Measurements from ENCODE around the gene NACC1. TPM values are rescaled to one million over a fixed set of nuclear protein-coding genes. Genes with fewer than 3 reads are reported as not detected.

NACC1 gene
- total and polyA plus RNA-seq, 8 donors: 6.9 to 122 (median 23.4) TPM

GRCh38 chr19:13100031-13100588, 18.0 kb upstream of the NACC1 start:
- Histone ChIP-seq H3K4me1 (peaks cover 56 to 97% (median 81%) of the 10 kb centered on the region in 4 donors), H3K27me3 (peaks cover 0 to 6% (median 0%) of the 10 kb centered on the region in 3 donors), H3K4me3 (peak overlapping the region in 3 of 4 donors; percentile 40 to 46 (median 44)), H3K36me3 (peaks cover 0 to 12% (median 9%) of the 10 kb centered on the region in 4 donors), H3K27ac (peak overlapping the region; percentile 79 to 96 (median 86)), H3K9me3 (no peaks in the 10 kb centered on the region)
- TF ChIP-seq EP300 (IDR thresholded peaks at IDR 0.05): no peak
- TF ChIP-seq POLR2A (IDR thresholded peaks at IDR 0.05): no peak
- TF ChIP-seq CTCF (IDR thresholded peaks at IDR 0.05): no peak
- no peak for TF ChIP-seq POLR2AphosphoS5 (IDR thresholded peaks at IDR 0.05)
- intact Hi-C loops (cut with DNase I; ENCODE audit: low total_unique reads): no loop called here
- 57 to 82% (median 71%) methylated on average over 12 of the region's 12 CpGs for WGBS, 5 donors
- peak in 1 of 2 donors; percentile 41 for DNase-seq

- Histone ChIP-seq H3K27me3 (peaks cover 0 to 6% (median 0%) of the 10 kb centered on the region in 3 donors), H3K9me3 (no peaks in the 10 kb centered on the region), H3K27ac (peak overlapping the region in 4 of 5 donors; percentile 79 to 96 (median 88)), H3K4me3 (peak overlapping the region in 3 of 4 donors; percentile 39 to 53 (median 44)), H3K4me1 (peaks cover 53 to 95% (median 73%) of the 10 kb centered on the region in 4 donors), H3K36me3 (peaks cover 0 to 9% (median 3%) of the 10 kb centered on the region in 4 donors)
- intact Hi-C loops (cut with DNase I; ENCODE audit: low total_unique reads): no loop called here
- 58 to 78% (median 72%) methylated on average over 14 to 18 of the region's 18 CpGs for WGBS, 5 donors
- TF ChIP-seq CTCF (IDR thresholded peaks at IDR 0.05): no peak
- TF ChIP-seq EP300 (IDR thresholded peaks at IDR 0.05): no peak
- TF ChIP-seq POLR2AphosphoS5 (IDR thresholded peaks at IDR 0.05): no peak
- TF ChIP-seq POLR2A (IDR thresholded peaks at IDR 0.05): no peak
- peak in 1 of 2 donors; percentile 37 for DNase-seq
Measured at GRCh38 chr19:13100841-13101589, 17.0 kb upstream of the NACC1 start.

- TF ChIP-seq POLR2A (IDR thresholded peaks at IDR 0.05) (no peak), POLR2AphosphoS5 (IDR thresholded peaks at IDR 0.05) (no peak), EP300 (IDR thresholded peaks at IDR 0.05) (no peak), CTCF (IDR thresholded peaks at IDR 0.05) (no peak)
- Histone ChIP-seq H3K27me3 (peaks cover 0 to 6% (median 0%) of the 10 kb centered on the region in 3 donors), H3K4me3 (peak overlapping the region; percentile 39 to 53 (median 42)), H3K27ac (peak overlapping the region; percentile 74 to 96 (median 86)), H3K9me3 (no peaks in the 10 kb centered on the region), H3K4me1 (peaks cover 45 to 89% (median 66%) of the 10 kb centered on the region in 4 donors), H3K36me3 (peaks cover 0 to 11% (median 8%) of the 10 kb centered on the region in 4 donors)
- DNase-seq: no peak
- 63 to 79% (median 74%) methylated on average over 7 of the region's 7 CpGs for WGBS, 5 donors
- intact Hi-C loops (cut with DNase I; ENCODE audit: low total_unique reads): no loop called here
Measured at GRCh38 chr19:13101590-13102415, 16.3 kb upstream of the NACC1 start.

GRCh38 chr19:13102416-13102665, 15.7 kb upstream of the NACC1 start:
- TF ChIP-seq EP300 (IDR thresholded peaks at IDR 0.05): no peak
- TF ChIP-seq CTCF (IDR thresholded peaks at IDR 0.05): no peak
- TF ChIP-seq POLR2AphosphoS5 (IDR thresholded peaks at IDR 0.05): no peak
- no peak for TF ChIP-seq POLR2A (IDR thresholded peaks at IDR 0.05)
- 0 to 12% (median 7%) methylated on average over 6 to 7 of the region's 7 CpGs for WGBS, 5 donors
- peaks cover 43 to 84% (median 65%) of the 10 kb centered on the region in 4 donors for H3K4me1 ChIP-seq
- no peaks in the 10 kb centered on the region for H3K9me3 ChIP-seq
- intact Hi-C loops (cut with DNase I; ENCODE audit: low total_unique reads): no loop called here
- peaks cover 0 to 16% (median 12%) of the 10 kb centered on the region in 4 donors for H3K36me3 ChIP-seq
- no peak for DNase-seq
- peak overlapping the region; percentile 74 to 96 (median 86) for H3K27ac ChIP-seq
- peaks cover 0 to 6% (median 0%) of the 10 kb centered on the region in 3 donors for H3K27me3 ChIP-seq
- H3K4me3 ChIP-seq: peak overlapping the region; percentile 39 to 53 (median 42)

Measured in stomach (tissue), 9 donors.